ENCODE results near the gene HARS1.
"Not testable (repeated sequence)": the region's sequence is repeated elsewhere in the genome, so short reads cannot be mapped to it uniquely, and the experiment has no call there.

- not testable (repeated sequence) for TF ChIP-seq CTCF, POLR2A (IDR thresholded peaks at IDR 0.05)
Measured at GRCh38 chr5:140624886-140625285, 66.3 kb downstream of the HARS1 start.
